GM23338 (cell line): Measurements from ENCODE around the gene NRIP3. TPM values are rescaled to one million over a fixed set of nuclear protein-coding genes. Genes with fewer than 3 reads are reported as not detected.
A peak's percentile ranks its signal among the peaks of the same experiment; 100 is the strongest.

ENCODE experiments used
- ATAC-seq: fragments of 200-7000 bp; cut with Tn5 transposase; 3 replicates; pipeline ENCODE4 v1.9.1; 2020
- DNase-seq: peaks from one replicate; pipeline ENCODE4 v3.0.0-alpha.2; 2015; ENCODE audit warnings: low spot score
- H2AFZ ChIP-seq: fragments of 200-600 bp; sonication (generic); 2 replicates; pipeline ENCODE4 v1.8.0; 2016; ENCODE audit warnings: antibody characterized with exemption, mild to moderate bottlenecking, moderate library complexity
- H3F3A ChIP-seq: fragments of 200-600 bp; sonication (generic); replicated peaks from 2 replicates; pipeline ENCODE4 v1.8.0; 2017; ENCODE audit warnings: antibody characterized with exemption, mixed run types, low read depth
- H3K27ac ChIP-seq: fragments of 200-600 bp; sonication (generic); 2 replicates; pipeline ENCODE4 v1.6.1; 2016; ENCODE audit warnings: low read depth
- H3K27me3 ChIP-seq: fragments of 200-600 bp; sonication (generic); 2 replicates; pipeline ENCODE4 v1.8.0; 2016; ENCODE audit warnings: mild to moderate bottlenecking, mixed run types, moderate library complexity; ENCODE audit not compliant: insufficient read depth
- H3K36me3 ChIP-seq: fragments of 200-600 bp; sonication (generic); 2 replicates; pipeline ENCODE4 v1.8.0; 2016; ENCODE audit warnings: mild to moderate bottlenecking; ENCODE audit not compliant: insufficient read depth
- H3K4me1 ChIP-seq: fragments of 200-600 bp; sonication (generic); 2 replicates; pipeline ENCODE4 v1.8.0; 2016; ENCODE audit warnings: mild to moderate bottlenecking, moderate library complexity; ENCODE audit not compliant: insufficient read depth
- H3K4me2 ChIP-seq: fragments of 200-600 bp; sonication (generic); 2 replicates; pipeline ENCODE4 v1.7.1; 2017; ENCODE audit warnings: mixed run types
- H3K4me3 ChIP-seq: fragments of 200-600 bp; sonication (generic); 2 replicates; pipeline ENCODE4 v1.6.1; 2016; ENCODE audit warnings: mixed run types
- H3K79me2 ChIP-seq: fragments of 200-600 bp; sonication (generic); replicated peaks from 2 replicates; pipeline ENCODE4 v1.8.0; 2017; ENCODE audit warnings: mild to moderate bottlenecking; ENCODE audit not compliant: insufficient read depth
- H3K9me2 ChIP-seq: fragments of 200-600 bp; sonication (generic); 2 replicates; pipeline ENCODE4 v1.8.0; 2017; ENCODE audit not compliant: insufficient read depth
- H4K20me1 ChIP-seq: fragments of 200-600 bp; sonication (generic); replicated peaks from 2 replicates; pipeline ENCODE4 v1.8.0; 2017; ENCODE audit warnings: mild to moderate bottlenecking; ENCODE audit not compliant: insufficient read depth
- H3K27ac Mint-ChIP-seq: 2 replicates; pipeline ENCODE4 v1.8.0; 2020; ENCODE audit warnings: inconsistent platforms, mild to moderate bottlenecking, moderate library complexity, mixed read lengths
- H3K27me3 Mint-ChIP-seq: 3 replicates; pipeline ENCODE4 v1.8.0; 2022; ENCODE audit warnings: low read depth, mild to moderate bottlenecking, moderate library complexity, mixed read lengths, inconsistent platforms; ENCODE audit not compliant: insufficient read depth, poor library complexity
- H3K36me3 Mint-ChIP-seq: 3 replicates; pipeline ENCODE4 v1.8.0; 2021; ENCODE audit warnings: low read depth, mild to moderate bottlenecking, inconsistent platforms, moderate library complexity, mixed read lengths
- H3K4me1 Mint-ChIP-seq: 3 replicates; pipeline ENCODE4 v1.8.0; 2020; ENCODE audit warnings: mild to moderate bottlenecking, inconsistent platforms, mixed read lengths
- H3K4me3 Mint-ChIP-seq: 3 replicates; pipeline ENCODE4 v1.8.0; 2021; ENCODE audit warnings: moderate library complexity, mild to moderate bottlenecking, inconsistent platforms, mixed read lengths
- H3K9me3 Mint-ChIP-seq: 3 replicates; pipeline ENCODE4 v1.8.0; 2020; ENCODE audit warnings: moderate library complexity, mild to moderate bottlenecking, inconsistent platforms, mixed read lengths
- CTCF ChIP-seq, 2 experiments: fragments of 200-600 bp in 1 of 2; sonication (generic) in 1 of 2; conservative IDR thresholded peaks; 2 replicates each; pipeline versions ENCODE4 v1.5.1 to v1.6.1; 2016 to 2017; ENCODE audit warnings: antibody characterized with exemption in 2 of 2, low read depth in 2 of 2, mild to moderate bottlenecking in 2 of 2, moderate library complexity in 1 of 2
- ETS1 ChIP-seq: IDR thresholded peaks from 2 replicates; pipeline ENCODE4 v1.6.1; 2016; ENCODE audit warnings: antibody characterized with exemption
- EZH2 ChIP-seq: fragments of 200-600 bp; sonication (generic); IDR thresholded peaks from one replicate; pipeline ENCODE4 v1.8.0; 2017; ENCODE audit warnings: antibody characterized with exemption, mild to moderate bottlenecking, low read depth; ENCODE audit not compliant: unreplicated experiment
- EZH2phosphoT487 ChIP-seq: fragments of 200-600 bp; sonication (generic); IDR thresholded peaks from one replicate; pipeline ENCODE4 v1.8.1; 2018; ENCODE audit warnings: antibody characterized with exemption; ENCODE audit not compliant: unreplicated experiment
- POLR2AphosphoS5 ChIP-seq: IDR thresholded peaks from 2 replicates; pipeline ENCODE4 v1.6.1; 2016; ENCODE audit warnings: antibody characterized with exemption, low read depth
- polyA plus RNA-seq: library from polyadenylated mRNA; unstranded; fragments of >200 nt; fragmentation: Nextera tagmentation; extraction: Ambion mirVana; gene quantifications from 2 replicates; pipeline ENCODE4 v1.2.1, GENCODE V29; 2016
- total RNA-seq: library from RNA; depleted of rRNA; stranded (reverse); fragments of >200 nt; shearing (Covaris generic); gene quantifications from 2 replicates; pipeline ENCODE4 v1.2.3, GENCODE V29; 2014
- TF ChIP-seq, protein P1 (sequence below): fragments of 250-450 bp; sonication (Bioruptor Pico); IDR thresholded peaks from 2 replicates; pipeline ENCODE4 v1.5.0; 2020; ENCODE audit warnings: mild to moderate bottlenecking, moderate library complexity

The NRIP3 gene
- total and polyA plus RNA-seq, 2 experiments from 2014 or later: 3.0 to 7.9 TPM

GRCh38 chr11:8959546-8960166, 44.1 kb downstream of the NRIP3 start:
- H3K27ac Mint-ChIP-seq: no peak overlapping the region
- Histone ChIP-seq H3K27ac (peak overlapping the region; percentile 21; the same call in 1 of the 2 replicates), H3K4me3 (no peak overlapping the region), H3K4me2 (no peak overlapping the region), H3K36me3 (no peaks in the 10 kb centered on the region), H4K20me1 (peaks cover 5% of the 10 kb centered on the region), H2AFZ (no peak overlapping the region), H3K79me2 (peaks cover 23% of the 10 kb centered on the region), H3K4me1 (peaks cover 6% of the 10 kb centered on the region; the same call in 1 of the 2 replicates), H3K27me3 (no peaks in the 10 kb centered on the region), H3F3A (peaks cover 7% of the 10 kb centered on the region), H3K9me2 (no peaks in the 10 kb centered on the region)
- DNase-seq (peak; percentile 91), ATAC-seq (peak; percentile 19)
- H3K4me1 Mint-ChIP-seq: peaks cover 6% of the 10 kb centered on the region
- peaks cover 11% of the 10 kb centered on the region for H3K36me3 Mint-ChIP-seq
- TF ChIP-seq EZH2 (no peak), CTCF (conservative IDR thresholded peaks at IDR 0.05; ENCODE audit: low read depth in 2 of 2) (peak; percentile 80 to 85)
- no peaks in the 10 kb centered on the region for H3K27me3 Mint-ChIP-seq
- H3K9me3 Mint-ChIP-seq: peaks cover 5% of the 10 kb centered on the region; the same call in 2 of the 3 replicates
- H3K4me3 Mint-ChIP-seq: no peak overlapping the region

GRCh38 chr11:8956860-8957259, 46.9 kb downstream of the NRIP3 start:
- Histone ChIP-seq H3K4me2 (no peak overlapping the region), H3K36me3 (peaks cover 3% of the 10 kb centered on the region), H3K79me2 (peaks cover 6% of the 10 kb centered on the region), H3F3A (no peaks in the 10 kb centered on the region), H3K27me3 (no peaks in the 10 kb centered on the region), H2AFZ (no peak overlapping the region), H4K20me1 (peaks cover 8% of the 10 kb centered on the region; the same call in 1 of the 2 replicates), H3K27ac (no peak overlapping the region), H3K4me3 (no peak overlapping the region), H3K4me1 (no peaks in the 10 kb centered on the region), H3K9me2 (no peaks in the 10 kb centered on the region)
- Mint-ChIP-seq H3K9me3 (peaks cover 5% of the 10 kb centered on the region; the same call in 2 of the 3 replicates), H3K36me3 (peaks cover 18% of the 10 kb centered on the region; the same call in 2 of the 3 replicates), H3K27me3 (peaks cover 2% of the 10 kb centered on the region), H3K27ac (no peak overlapping the region), H3K4me3 (no peak overlapping the region), H3K4me1 (no peaks in the 10 kb centered on the region)
- no peak for ATAC-seq
- DNase-seq: no peak
- no peak for TF ChIP-seq EZH2phosphoT487

GRCh38 chr11:8948886-8949285, 54.9 kb downstream of the NRIP3 start:
- Mint-ChIP-seq H3K36me3 (peaks cover 1% of the 10 kb centered on the region; the same call in 2 of the 3 replicates), H3K4me1 (peaks cover 4% of the 10 kb centered on the region; the same call in 2 of the 3 replicates), H3K9me3 (no peaks in the 10 kb centered on the region), H3K4me3 (no peak overlapping the region), H3K27me3 (no peaks in the 10 kb centered on the region), H3K27ac (no peak overlapping the region)
- H3F3A ChIP-seq: no peaks in the 10 kb centered on the region
- no peak overlapping the region for H2AFZ ChIP-seq
- no peak overlapping the region for H3K27ac ChIP-seq
- ATAC-seq (peak; percentile 26; the same call in 2 of the 3 replicates), DNase-seq (no peak)
- no peak overlapping the region for H3K4me2 ChIP-seq
- no peaks in the 10 kb centered on the region for H3K9me2 ChIP-seq
- H4K20me1 ChIP-seq: 0 out of 2 replicates have a peak, but pooled peaks cover 3% of the 10 kb centered on the region
- peaks cover 3% of the 10 kb centered on the region for H3K36me3 ChIP-seq
- no peaks in the 10 kb centered on the region for H3K27me3 ChIP-seq
- H3K79me2 ChIP-seq: no peaks in the 10 kb centered on the region
- no peak overlapping the region for H3K4me3 ChIP-seq
- no peaks in the 10 kb centered on the region for H3K4me1 ChIP-seq
- TF ChIP-seq, protein P1, sequence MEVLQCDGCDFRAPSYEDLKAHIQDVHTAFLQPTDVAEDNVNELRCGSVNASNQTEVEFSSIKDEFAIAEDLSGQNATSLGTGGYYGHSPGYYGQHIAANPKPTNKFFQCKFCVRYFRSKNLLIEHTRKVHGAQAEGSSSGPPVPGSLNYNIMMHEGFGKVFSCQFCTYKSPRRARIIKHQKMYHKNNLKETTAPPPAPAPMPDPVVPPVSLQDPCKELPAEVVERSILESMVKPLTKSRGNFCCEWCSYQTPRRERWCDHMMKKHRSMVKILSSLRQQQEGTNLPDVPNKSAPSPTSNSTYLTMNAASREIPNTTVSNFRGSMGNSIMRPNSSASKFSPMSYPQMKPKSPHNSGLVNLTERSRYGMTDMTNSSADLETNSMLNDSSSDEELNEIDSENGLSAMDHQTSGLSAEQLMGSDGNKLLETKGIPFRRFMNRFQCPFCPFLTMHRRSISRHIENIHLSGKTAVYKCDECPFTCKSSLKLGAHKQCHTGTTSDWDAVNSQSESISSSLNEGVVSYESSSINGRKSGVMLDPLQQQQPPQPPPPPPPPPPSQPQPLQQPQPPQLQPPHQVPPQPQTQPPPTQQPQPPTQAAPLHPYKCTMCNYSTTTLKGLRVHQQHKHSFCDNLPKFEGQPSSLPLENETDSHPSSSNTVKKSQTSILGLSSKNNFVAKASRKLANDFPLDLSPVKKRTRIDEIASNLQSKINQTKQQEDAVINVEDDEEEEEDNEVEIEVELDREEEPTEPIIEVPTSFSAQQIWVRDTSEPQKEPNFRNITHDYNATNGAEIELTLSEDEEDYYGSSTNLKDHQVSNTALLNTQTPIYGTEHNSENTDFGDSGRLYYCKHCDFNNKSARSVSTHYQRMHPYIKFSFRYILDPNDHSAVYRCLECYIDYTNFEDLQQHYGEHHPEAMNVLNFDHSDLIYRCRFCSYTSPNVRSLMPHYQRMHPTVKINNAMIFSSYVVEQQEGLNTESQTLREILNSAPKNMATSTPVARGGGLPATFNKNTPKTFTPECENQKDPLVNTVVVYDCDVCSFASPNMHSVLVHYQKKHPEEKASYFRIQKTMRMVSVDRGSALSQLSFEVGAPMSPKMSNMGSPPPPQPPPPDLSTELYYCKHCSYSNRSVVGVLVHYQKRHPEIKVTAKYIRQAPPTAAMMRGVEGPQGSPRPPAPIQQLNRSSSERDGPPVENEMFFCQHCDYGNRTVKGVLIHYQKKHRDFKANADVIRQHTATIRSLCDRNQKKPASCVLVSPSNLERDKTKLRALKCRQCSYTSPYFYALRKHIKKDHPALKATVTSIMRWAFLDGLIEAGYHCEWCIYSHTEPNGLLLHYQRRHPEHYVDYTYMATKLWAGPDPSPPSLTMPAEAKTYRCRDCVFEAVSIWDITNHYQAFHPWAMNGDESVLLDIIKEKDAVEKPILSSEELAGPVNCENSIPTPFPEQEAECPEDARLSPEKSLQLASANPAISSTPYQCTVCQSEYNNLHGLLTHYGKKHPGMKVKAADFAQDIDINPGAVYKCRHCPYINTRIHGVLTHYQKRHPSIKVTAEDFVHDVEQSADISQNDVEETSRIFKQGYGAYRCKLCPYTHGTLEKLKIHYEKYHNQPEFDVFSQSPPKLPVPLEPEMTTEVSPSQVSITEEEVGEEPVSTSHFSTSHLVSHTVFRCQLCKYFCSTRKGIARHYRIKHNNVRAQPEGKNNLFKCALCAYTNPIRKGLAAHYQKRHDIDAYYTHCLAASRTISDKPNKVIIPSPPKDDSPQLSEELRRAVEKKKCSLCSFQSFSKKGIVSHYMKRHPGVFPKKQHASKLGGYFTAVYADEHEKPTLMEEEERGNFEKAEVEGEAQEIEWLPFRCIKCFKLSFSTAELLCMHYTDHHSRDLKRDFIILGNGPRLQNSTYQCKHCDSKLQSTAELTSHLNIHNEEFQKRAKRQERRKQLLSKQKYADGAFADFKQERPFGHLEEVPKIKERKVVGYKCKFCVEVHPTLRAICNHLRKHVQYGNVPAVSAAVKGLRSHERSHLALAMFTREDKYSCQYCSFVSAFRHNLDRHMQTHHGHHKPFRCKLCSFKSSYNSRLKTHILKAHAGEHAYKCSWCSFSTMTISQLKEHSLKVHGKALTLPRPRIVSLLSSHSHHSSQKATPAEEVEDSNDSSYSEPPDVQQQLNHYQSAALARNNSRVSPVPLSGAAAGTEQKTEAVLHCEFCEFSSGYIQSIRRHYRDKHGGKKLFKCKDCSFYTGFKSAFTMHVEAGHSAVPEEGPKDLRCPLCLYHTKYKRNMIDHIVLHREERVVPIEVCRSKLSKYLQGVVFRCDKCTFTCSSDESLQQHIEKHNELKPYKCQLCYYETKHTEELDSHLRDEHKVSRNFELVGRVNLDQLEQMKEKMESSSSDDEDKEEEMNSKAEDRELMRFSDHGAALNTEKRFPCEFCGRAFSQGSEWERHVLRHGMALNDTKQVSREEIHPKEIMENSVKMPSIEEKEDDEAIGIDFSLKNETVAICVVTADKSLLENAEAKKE (CRISPR knock-in tag): no peak
- TF ChIP-seq ETS1: no peak
- TF ChIP-seq POLR2AphosphoS5: no peak
- no peak for TF ChIP-seq EZH2phosphoT487
